Measurements from ENCODE around the gene CENPF. TPM values are rescaled to one million over a fixed set of nuclear protein-coding genes. Genes with fewer than 3 reads are reported as not detected.

The CENPF gene
- total and polyA plus RNA-seq, 2 of the 13 experiments (the other 11 are each of a cell fraction or from before 2014, with no cell fraction given) = 14.7 to 84.9 TPM

GRCh38 chr1:214563881-214564280 lies 39.1 kb upstream of the CENPF start (continued):
- no peak for TF ChIP-seq E2F1 (CRISPR knock-in tag; IDR thresholded peaks at IDR 0.05)
- TF ChIP-seq HMGA1 (CRISPR knock-in tag; conservative IDR thresholded peaks at IDR 0.05) = no peak
- TF ChIP-seq WIZ (CRISPR knock-in tag; IDR thresholded peaks at IDR 0.05) = no peak
- TF ChIP-seq ZNF816 (CRISPR knock-in tag; IDR thresholded peaks at IDR 0.05; ENCODE audit: borderline replicate concordance) = no peak
- TF ChIP-seq ZNF24 (IDR thresholded peaks at IDR 0.05) = no peak

GRCh38 chr1:214565310-214565709 lies 37.7 kb upstream of the CENPF start:
- Histone ChIP-seq H3K27ac (ENCODE audit: extremely low read length, insufficient read depth, low read length) (no peak overlapping the region), H3K9me3 (ENCODE audit: low read length) (no peaks in the 10 kb centered on the region), H2AFZ (ENCODE audit: low read length) (no peak overlapping the region), H3K79me2 (ENCODE audit: insufficient read depth, low read length) (no peaks in the 10 kb centered on the region), H3K27me3 (ENCODE audit: control insufficient read depth in 1 of 2, insufficient read depth in 2 of 2, low read length in 2 of 2) (0 out of 5 replicates have a peak, but pooled peaks cover 0 to 2% of the 10 kb centered on the region in 2 experiments), H4K20me1 (ENCODE audit: insufficient read depth, low read length) (no peaks in the 10 kb centered on the region), H3K4me1 (ENCODE audit: insufficient read depth, low read length) (no peaks in the 10 kb centered on the region), H3K36me3 (replicated peaks in 1 of 2; ENCODE audit: control insufficient read depth in 1 of 2, insufficient read depth in 2 of 2, low read length in 2 of 2) (no peaks in the 10 kb centered on the region), H3K9ac (ENCODE audit: insufficient read depth, low read depth, low read length) (no peak overlapping the region), H3K4me3 (replicated peaks in 1 of 3; ENCODE audit: insufficient read depth in 1 of 3, low read depth in 2 of 3, low read length in 3 of 3) (no peak overlapping the region), H3K4me2 (ENCODE audit: low read depth, low read length) (no peak overlapping the region)
- intact Hi-C loops (cut with micrococcal nuclease; ENCODE audit: unreplicated experiment) (no loop called here), in situ Hi-C loops (cut with HindIII; ENCODE audit: extremely low pct_ligation_motif_present, low pct_unique_long_range_greater_than_20kb) (loop anchor here (10.0 kb wide), 1 partner anchor 141 kb away; no protein-coding TSS in a partner anchor)
- CTCF ChIA-PET (ENCODE audit: low intra/inter-chr PET ratio, low total read pairs) = no interaction called here
- FAIRE-seq = no peak
- ATAC-seq = no peak
- no TSS peak for BruUV-seq (replicated peaks)
- 33% methylated on average over 1 of the region's 1 CpG for WGBS (ENCODE audit: low lambda C conversion rate)
- POLR2A ChIA-PET = interaction anchor here (0.9 kb wide), 1 partner anchor 13 kb away, joined by 6 read pairs; the partner anchor contains the start of gene PTPN14
- DNase-seq (ENCODE audit: low spot score) = no peak
- TF ChIP-seq SNRNP70 (IDR thresholded peaks at IDR 0.05; ENCODE audit: low read depth, low read length) = no peak
- no peak for TF ChIP-seq FIP1L1 (IDR thresholded peaks at IDR 0.05; ENCODE audit: borderline replicate concordance, insufficient read depth, low read depth, low read length)
- TF ChIP-seq ATF2 (CRISPR knock-in tag; IDR thresholded peaks at IDR 0.05) = no peak
